HG03432 (cell line): Measurements from ENCODE around the gene RPUSD1.

ENCODE experiments used
- ATAC-seq: cut with Tn5 transposase; IDR thresholded peaks from one replicate; pipeline ENCODE4 v1.9.1; 2021; ENCODE audit warnings: mild to moderate bottlenecking, moderate library complexity; ENCODE audit not compliant: unreplicated experiment

The RPUSD1 gene

DNA sequence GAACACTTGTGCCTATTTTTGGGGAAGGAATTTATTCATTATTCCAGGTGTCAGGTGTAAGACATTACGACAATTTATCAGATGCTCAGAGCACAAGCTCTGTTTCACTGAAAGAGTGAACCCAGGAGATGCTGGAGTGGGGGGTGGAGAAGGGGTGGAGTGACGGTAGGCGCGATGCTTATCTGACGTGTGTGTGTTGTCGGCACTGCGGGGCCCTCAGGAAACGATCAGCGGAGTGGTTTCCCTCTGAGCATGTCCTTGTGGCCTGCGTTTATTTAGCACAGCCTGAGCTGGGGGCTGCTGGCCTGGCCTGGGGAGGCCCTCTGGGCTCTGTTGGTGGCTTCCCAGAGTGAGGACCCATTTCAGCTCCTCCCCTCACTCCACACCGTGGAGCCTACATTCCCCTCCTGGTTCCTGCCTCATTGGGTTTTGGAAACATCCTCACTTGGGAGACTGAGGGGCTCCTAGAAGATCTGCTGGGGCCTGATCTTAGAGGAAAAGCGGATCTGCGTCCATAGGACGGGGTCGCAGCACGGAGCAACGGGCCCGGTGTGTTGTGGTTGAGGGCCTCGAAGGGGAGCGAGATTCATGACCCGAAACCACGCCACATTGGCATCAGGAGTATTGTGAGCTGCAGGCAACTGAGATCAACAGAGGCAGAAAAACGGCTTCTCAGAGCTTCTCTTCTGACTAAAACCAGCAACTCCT, 31.3 kb upstream of the RPUSD1 start:
- ATAC-seq, result no peak

DNA sequence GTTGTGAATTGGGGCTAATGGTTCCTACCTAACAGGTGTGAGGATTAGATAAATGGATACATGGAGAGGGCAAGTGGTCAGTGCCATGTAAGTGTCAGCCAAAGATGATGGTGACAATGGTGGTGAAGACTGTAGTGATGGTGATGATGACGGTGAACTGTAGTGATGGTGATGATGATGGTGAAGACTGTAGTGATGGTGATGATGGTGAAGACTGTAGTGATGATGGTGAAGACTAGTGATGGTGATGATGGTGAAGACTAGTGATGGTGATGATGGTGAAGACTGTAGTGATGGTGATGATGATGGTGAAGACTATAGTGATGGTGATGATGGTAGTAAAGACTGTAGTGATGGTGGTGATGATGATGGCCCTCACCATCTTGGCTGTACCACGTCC, 30.4 kb upstream of the RPUSD1 start:
- ATAC-seq, result no peak

DNA sequence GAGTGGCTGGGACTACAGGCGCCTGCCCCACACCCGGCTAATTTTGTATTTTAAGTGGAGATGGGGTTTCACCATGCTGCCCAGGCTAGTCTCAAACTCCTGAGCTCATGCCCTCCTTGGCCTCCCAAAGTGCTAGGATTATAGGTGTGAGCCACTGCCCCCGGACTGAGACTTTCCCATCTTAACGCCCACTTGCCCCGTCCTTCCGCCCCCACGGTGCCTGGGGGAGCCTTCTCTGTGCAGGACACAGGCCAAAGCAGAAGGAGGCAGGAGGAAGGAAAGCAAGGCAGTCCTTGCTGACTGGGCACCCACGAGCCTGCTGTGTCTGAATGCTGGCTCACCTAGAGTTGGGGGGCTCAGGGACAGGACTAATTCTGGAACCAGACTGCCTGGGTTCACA, 30.0 kb upstream of the RPUSD1 start:
- ATAC-seq, result no peak

DNA sequence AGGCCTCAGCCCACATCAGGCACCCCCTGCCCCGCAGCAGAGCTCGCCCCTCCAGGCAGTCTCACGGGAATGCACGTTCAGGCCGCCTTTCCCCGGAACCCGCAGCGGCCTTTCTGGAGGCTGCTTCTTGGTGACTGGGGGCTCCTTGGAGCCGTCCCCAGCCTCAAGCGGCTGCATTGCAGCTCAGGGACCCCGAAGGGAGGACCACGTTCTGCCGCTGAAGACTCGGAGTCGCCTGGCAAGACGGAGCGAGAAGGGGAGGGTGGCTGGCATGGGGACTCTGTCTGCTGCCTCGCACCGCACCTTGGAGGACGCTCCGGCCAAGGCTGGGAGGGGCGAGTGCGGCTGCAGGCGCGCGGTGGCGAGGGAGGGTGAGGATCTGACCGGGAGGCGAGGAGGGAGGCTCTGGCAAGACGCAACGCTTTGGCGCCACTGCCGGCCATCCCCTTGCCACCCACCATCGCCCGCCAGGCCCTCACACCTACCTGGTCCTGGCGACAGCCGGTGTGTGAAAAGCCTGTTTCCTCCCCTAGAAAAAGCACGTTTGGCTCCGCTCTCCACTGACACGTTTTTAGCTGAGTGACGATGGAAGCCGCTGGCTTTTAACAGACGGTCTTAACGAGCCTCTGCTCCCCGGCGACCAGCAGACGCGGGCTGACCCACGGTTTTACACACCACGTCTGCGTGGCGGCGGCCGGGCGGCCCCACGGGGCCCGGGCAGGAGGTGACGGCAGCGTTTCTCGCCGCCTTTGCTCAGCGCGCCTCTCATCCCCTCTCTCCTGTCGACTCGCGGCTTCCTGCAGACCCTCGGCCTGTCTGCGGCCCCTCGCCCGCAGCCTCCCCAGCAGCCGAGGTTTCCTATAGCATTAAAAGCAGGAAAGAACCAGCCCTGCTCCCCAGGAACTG, 29.1 kb upstream of the RPUSD1 start:
- no peak for ATAC-seq

DNA sequence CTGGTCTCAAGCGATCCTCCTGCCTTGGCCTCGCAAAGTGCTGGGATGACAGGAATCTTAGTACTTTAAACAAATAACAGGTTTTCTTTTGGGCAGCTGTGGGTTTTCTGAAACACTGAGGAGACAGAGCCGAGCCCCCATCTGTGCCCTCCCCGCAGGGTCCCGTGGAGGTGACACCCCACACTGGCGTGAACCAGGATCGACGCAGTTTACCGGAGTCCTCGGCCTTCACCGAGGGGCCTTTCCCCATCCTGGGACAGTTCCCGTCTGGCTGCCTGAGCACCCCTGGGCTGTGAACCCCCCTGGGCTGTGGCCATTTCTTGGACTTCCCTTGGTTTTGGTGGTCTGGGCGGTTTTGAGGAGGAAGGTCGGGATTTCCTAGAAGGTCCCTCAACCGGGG, 27.7 kb upstream of the RPUSD1 start:
- ATAC-seq, result no peak

DNA sequence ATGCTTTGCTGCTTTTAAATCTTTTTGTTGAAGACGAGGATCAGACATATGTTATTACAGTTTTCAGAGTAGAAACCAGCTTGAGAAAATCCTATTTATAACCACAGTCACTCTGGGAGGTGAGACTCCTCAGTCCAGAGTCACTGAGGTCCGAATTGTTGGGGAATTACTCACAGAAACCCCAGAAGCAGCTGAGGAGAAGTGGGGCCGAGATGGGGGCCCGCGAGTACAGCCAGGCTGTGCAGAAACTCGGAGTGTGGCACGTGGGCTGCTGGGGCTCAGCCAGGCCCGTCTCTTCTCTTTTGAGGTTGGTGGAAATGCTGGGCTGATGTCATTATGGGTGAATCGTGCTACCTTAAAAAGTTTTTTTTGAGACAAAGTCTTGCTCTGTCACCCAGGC, 26.8 kb upstream of the RPUSD1 start:
- no peak for ATAC-seq

DNA sequence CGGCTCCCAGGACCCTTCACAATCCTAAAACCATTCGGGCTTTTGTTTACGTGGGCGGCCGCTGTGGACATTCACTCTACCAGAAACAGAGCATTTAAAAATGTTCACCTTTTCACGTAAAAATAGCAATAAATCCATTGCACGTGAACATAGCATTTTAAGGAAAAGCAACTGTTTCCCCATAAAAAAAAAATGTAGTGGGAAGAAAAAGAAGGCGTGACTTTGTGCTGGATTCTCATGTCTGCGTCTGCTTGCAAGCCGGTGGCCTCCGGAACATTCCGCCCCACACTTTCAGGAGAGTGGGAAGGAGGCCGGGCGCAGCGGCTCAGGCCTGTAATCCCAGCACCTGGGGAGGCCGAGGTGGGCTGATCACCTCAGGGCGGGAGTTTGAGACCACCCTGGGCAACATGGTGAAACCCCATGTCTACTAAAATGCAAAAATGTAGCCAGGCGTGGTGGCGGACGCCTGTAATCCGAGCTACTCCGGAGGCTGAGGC, 25.8 kb upstream of the RPUSD1 start:
- no peak for ATAC-seq

DNA sequence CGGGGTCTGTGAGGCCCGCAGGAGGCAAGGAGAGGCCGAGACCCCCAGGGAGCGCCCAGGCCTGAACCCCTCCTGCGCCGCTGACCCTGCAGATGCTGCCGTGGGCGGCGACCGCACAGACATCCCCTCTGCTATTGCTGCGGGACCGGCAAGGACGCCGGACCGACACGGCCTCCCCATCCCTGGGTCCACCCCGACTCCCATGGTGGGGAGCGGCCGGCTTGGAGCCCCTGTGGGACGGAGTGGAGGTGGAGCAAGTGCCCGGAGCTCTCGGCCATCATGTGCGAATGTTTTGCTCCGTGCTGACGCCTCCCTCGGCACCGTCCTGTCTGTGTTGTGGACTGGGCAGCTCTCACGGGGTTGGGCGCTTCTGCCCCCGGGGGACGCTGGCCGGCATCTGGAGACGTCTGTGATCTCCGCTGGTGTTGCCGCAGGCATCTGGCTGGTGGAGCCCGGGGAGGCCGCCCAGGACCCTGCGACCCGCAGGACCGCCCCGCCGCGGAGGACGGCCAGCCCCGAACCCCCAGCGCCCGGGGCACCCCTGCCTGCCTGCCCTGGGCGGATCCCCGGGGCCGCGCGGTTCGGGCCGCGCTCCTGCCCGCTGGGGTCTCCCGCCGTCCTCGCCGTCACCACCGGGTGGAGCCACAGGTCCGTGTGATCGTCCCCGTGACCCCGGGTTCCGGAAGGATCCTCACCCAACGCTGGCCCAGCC, 25.2 kb upstream of the RPUSD1 start:
- ATAC-seq, result no peak

DNA sequence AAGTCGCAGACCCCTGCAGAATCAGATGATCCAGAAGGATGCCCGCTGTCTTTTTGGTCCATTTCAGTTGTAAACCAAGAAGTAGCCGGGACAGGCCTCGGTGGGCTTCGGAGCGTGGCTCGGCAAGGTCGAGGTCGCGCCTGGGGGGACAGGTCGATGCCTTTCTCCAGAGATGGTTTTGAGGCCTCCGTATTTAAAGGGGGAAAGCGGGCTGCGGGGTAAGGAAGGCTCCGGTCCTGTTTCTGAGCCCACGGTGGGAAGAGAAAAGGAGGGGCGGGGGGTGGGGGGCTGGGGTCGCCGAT, 19.9 kb upstream of the RPUSD1 start:
- no peak for ATAC-seq

DNA sequence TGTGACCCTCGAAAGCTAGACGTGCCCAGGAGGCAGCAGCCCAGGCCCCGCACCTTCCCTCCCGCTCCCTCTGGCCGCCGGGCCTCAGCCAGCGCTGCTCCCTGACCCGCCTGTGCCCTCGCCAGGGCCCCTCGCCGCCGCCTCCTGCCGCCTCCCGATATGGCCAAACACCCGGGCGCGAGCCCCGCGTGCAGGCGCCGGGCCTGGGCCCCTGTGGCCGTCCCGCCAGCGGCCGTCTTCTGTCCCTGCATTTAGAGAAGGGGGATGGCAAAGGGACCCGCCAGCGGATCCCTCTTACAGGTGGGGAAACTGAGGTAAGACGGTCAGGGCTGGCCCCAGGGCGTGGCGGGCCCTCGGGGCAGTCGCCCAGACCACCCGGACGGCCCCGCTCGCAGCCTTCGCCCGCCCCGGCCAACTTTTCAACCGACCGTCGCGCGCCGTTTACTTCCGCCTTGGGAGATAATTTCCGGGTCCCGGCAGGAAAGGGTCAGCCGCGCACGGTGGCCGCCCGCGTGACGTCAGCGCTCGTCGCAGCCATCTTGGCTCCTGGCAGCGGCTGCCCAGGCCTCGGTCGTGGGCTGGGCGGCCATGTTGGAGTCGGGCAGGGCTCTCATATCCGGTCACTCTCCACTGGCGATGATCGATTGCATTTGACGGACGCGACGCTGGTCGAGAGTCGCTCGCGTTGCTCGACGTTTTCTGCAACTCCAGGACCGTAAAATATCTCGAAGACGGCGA, 19.3 kb upstream of the RPUSD1 start:
- ATAC-seq, result peak; percentile 88

DNA sequence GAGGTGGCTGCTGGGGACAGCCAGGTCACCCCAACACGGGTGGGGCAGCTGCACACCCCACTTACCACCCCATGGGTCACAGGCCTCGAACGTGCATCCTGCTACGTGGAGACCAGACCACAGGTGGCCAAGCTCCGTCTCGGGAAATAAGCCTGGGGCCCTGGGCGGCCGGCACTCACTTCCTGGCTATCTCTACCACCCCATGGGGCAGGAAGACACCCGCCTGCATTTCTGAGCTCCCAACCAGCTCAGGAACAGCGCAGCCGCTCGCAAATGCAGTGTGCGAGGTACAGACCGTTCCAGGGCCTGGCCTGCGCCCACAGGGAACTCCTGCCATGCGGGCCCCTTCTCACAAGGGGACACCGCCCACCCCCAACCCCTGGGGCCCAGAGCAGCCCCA, 17.3 kb upstream of the RPUSD1 start:
- no peak for ATAC-seq

DNA sequence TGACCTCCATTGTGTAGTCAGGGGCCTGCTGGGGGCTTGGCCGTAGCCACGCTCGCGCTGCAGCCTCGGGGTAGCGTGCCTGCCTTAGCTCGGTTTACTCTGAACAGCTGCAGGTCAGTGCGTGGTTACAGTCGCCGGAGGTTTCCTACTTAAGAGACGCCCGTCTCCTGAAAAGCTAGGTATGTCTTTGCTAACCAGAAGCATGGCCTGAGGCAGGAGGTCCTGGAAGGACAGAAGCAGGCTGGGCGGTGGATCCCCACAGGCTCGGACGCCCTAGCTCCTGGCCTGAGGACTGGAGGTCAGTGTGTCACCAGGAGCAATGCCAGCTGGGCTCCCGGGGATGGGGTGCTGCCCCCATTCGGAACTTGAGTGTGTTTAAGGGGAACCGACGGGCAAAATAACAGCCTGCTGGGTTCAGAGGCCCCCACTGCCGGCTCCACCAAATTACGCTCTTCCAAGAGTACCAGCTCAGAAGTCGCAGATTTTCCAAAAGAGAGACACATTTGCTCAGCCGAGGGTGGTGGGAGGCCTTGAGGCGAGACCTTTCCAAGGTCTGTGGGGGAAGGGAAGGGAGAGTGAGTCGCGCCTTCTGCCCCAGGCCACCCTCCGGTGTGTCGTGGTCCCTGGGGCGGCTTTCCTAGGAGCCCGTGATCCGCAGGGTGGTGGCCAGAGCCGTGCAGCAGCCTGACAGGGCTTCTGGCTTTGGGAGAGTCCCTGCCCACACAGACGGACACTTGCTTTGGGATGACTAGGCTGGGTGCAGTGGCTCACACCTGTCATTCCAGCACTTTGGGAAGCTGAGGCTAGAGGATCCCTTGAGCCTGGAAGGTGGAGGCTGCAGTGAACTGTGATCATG, 16.2 kb upstream of the RPUSD1 start:
- ATAC-seq, result no peak

DNA sequence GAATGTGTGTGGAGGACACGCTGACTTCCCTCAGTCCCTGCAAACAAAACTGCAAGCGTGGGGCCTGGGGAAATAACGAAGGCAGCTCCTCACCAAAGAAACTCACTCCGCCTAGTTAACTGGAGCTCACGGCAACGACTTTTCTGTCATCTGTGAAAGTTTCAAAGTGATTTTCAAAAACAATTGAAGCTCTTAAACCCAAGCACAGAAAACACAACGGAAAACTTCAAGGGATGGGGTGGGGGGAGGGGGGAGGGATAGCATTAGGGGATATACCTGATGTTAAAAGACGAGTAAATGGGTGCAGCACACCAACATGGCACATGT, 15.5 kb upstream of the RPUSD1 start:
- ATAC-seq, result no peak

DNA sequence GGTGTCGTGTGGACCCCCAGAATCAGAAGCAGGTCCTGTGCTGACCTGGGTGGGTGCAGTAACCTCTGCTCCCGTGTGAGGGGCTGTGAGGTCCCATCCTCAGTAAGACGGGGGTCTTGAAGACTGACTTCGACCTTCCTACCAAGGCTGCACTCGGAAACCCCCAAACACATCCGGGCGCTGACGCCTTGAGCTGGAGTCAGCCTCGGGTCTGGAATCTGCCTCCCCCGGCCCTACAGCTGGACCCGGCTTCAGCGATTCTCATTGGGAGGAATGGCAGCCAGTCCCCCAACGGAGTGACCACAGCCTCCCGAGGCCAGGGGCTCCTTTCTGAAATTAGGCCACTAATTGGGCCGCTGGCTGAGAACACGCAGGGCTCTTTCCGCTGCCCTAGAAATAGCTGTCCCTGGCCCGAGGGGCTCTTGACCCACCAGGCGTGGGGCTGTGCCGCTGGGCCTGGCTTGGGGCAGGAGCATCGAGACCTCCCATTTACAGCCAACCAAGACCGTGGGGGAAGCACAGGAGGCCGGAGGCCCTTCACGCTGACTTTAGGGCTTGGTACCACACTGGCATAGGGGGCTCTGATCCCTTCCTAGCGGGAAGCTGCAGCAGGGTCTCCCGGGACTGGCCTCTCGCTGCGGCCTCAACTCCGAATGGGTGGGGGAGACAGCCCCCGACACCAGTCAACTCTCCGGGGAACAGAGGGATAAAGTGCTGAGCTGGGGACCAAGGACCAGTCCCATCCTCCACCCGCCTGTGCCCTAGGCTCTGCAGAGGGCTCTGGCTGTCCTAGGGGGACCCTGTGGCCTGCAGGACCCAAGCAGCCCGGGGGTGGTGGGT, 15.0 kb upstream of the RPUSD1 start:
- ATAC-seq, result no peak

DNA sequence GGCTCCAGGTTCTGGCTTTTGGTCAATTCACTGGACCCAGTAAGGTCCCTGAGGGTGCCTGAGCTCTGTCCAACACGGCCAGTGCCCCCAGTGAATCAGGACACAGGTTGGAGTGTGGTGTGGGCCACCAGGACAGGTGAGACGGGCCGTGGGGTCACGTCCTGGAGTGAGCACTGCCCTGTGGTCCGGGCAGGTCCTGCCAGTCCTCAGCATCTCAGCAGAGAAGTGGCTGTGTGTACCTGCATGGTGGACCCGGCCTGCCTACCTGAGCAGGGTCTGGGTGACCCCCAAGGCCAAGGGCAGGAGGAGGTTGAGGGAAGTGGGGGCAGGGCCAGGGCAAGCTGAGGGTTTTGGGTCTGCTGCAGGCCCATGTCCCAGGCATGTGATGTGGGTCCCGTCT, 14.3 kb upstream of the RPUSD1 start:
- no peak for ATAC-seq

DNA sequence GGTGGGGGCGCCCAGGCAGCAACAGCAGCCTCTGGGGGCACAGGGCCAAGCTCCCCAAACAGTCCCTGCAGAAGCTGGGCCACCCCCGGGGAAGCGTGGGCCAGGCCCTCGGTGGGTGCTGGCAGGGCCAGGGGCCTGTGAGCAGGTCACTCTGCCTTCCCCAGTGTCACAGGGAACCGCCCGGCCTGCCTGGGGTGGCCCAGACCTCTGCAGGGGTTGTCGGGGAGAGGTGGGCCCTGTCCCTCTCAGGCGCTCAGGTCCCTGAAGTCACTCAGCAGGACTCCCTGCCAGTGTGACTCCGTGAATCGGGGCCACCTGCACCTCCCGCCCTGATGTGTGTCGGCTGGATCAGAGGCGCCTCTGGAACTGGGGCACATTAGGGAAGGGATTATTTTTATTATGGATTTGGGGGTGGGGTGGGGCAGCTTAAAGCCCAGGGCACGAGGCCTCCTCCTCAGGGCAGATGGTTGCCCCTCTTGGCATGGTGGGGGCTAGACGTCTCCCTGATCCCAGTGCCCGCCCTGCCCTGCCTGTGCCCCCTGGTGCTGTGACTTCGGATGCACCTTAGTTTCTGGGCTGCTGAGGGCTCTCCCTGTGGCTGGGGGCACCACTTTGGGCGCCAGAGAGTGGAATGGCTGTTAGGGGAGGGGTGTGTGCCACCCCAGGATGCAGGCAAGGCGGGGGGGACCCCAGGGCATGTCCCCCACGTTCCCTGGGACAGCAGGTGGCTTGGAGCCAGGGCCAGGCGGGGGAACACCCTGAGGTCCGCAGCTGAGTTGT, 13.6 kb upstream of the RPUSD1 start:
- ATAC-seq, result no peak

DNA sequence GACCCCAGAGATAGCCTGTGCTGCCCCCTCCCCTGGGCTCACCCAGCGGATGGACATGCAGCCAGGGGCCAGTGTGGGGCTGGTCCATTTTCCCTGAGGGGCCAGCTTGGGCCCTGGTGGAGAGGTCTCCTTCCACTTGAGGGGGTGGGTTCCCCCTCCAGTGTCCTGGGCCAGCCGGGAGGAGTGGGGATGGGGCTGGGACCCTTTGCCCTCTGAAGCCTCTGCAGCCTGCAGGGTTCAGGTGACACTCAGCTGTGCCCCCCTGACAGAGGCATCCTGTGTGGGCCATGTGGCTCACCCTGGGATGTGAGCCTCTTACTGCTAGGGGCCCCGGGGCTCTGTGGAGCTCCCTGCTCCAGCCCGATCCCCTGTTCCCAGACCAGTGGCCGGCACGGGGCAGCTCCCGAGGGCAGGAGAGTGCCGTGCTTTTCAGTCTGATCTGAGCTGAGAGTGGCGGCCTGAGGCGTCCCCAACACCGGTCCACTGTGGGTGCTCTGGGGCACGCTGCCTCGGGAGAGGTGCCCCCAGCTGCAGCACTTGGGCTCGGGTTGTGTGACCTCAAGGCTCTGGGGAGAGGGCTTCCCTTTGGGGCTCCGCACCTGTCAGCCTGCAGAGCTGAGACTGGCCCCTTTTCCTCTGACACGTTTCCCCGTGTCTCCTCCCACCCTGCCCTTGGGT, 12.8 kb upstream of the RPUSD1 start:
- no peak for ATAC-seq
